HG02981 (cell line): ENCODE measurements around the gene RASA3.

Experiments
- ATAC-seq: cut with Tn5 transposase; IDR thresholded peaks from one replicate; pipeline ENCODE4 v1.9.1; 2021; ENCODE audit warnings: mild to moderate bottlenecking, moderate library complexity; ENCODE audit not compliant: unreplicated experiment

Gene RASA3

GRCh38 chr13:113962975-113963374 lies 169.4 kb downstream of the RASA3 start:
- ATAC-seq, result no peak

DNA sequence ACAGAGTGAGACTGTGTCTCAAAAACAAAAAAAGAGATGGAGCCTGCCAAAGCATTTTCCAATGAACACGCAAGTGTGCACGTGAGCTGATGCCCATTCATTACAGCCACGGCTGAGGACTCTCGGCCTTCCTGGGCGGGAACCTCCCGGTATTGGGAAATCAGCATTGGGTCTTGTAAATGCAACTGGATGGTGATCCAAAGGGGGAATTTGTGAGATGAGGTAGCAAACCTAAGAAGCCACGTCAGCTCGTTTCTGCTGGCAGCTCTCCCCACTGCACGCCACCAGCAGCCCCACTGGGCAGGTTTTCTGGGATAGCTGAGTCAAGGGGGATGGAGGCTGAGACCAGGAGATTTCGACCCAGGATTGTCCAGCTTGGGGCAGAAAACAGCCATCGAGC lies 170.0 kb downstream of the RASA3 start:
- no peak for ATAC-seq

DNA sequence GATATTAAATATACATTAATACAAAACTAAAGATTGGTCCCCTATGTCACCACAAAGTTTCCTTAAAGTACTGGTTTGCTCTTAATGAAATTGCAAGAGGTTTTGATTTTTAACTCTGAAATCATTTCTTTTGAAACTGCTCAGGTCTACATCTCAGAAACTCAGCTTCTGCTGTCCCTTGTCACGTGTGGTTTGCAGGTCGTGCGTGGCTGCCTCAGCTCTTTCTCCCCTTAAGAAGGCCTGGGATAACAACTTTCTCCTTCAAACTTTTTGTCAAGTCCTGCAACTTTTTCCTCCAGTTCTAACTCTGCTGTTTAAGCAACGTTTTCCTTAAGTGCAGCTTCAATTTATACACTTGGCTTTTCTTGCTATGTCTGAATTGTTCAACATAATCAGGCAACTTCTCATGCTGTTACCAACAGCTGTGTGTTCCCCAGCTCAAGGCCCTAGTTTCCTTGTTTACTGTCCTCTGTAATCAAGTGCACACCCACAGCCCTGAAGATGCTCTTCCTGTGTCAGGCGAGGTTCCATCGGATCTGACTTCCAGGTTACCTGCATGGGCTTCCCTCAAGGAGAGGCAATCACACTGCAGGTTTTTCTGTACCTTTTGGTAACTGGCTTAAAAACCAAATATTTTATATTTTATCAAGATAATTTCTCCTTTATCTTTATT lies 172.0 kb downstream of the RASA3 start:
- ATAC-seq, result no peak

GRCh38 chr13:113959198-113959597 lies 173.2 kb downstream of the RASA3 start:
- ATAC-seq, result no peak

DNA sequence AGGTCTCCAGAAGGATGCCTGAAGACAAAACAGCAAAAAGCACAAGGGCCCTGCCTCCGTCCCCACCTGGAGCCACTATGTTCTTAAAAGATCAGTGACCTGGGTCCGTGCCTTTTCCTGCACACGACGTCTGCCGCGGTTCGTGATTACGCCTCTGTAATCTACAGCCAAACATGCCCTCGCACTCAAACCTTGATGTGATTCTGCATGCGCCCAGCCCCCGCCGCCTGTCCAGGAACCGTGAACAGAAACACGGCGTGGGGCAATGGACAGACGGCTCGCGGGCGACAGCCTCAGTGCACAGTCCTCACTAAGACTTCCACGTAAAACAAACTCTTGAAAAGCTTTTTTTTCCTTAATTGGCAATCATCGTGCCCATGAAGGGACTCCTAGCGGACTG lies 174.1 kb downstream of the RASA3 start:
- ATAC-seq, result no peak

DNA sequence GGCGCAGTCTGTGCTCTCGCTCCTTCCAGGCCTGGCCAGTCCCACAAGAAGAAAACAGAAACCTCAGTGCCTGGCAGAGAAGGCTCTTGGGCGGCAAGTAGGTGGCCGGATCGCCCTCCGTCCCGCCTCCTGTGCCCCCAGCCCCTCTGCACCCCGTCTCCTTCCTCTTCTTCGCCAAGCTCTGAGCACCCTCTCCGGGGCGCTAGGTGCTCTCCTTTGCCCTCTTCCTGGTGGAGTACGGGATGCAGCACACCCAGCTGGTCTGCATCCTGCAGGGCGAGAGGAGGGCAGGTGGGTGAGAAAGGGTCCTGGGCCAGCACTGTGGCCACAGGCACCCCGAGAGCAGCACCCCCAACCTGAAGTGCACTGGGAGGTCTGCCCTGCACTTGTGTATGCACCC lies 175.9 kb downstream of the RASA3 start:
- no peak for ATAC-seq

DNA sequence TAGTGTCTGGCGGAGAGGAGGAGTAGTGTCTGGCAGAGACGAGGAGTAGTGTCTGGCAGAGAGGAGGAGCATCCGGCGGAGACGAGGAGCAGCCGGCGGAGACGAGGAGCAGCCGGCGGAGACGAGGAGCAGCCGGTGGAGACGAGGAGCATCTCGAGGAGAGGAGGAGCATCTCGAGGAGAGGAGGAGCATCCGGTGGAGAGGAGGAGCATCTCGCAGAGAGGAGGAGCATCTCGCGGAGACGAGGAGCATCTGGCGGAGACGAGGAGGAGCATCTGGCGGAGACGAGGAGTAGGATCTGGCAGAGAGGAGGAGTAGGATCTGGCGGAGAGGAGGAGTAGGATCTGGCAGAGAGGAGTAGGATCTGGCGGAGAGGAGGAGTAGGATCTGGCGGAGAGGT lies 176.7 kb downstream of the RASA3 start:
- no peak for ATAC-seq

- ATAC-seq, result no peak
Observed at GRCh38 chr13:113955235-113955634, 177.2 kb downstream of the RASA3 start.

DNA sequence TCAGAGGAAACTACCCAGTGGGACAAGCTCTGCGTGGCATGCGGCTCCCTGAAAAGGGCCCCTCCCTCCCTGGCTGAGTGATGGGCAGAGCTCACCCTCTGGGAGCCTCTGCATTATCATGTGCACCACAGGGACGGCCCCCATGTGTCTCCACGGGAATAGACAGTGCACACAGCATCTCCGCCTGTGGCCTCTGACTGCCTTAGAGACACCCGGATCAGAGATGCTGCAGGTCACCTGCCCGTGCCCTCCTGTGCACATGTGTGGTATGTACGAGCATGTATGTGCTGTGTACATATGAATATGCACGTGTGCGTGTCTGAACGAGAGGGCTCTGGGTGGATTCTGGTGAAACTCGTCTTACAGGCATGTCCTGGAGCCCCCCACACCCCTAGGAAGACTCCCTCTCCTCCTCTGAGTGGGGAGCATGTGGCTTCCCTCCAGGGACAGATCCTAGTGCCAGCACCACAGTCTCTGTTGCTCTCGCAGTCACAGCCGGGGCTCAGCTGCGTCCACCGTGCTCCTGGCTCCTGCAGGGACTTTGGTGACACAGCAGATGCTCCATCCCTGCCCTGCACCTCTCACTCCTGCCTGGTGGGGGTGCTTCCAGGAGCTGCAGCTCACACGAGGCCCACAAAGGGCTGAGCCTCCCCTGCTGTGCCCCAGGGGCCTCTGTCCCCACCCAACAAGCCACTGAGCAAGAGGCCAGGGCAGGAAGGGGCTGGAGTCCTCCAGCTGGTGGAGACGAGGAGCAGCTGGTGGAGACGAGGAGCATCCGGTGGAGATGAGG lies 178.2 kb downstream of the RASA3 start:
- ATAC-seq, result no peak

DNA sequence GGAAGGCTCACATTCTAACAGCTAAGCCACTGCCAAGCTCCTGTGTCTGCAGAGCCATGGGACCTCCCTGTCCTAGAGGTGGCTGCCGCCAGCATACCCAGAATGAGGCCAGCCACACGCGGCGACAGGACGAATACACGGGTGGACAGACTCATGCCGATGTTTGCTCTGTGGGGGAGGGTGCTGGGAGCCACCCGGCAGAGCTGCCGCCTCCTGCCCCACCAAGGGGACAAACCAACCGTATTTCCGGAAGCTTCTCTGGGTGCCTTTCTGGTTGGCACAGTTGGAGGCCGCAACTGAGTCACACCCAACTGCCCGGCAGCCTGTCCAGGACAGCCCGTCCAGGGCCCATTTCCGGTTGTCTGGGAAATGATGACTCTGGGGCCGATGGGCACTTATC lies 178.9 kb downstream of the RASA3 start:
- no peak for ATAC-seq

DNA sequence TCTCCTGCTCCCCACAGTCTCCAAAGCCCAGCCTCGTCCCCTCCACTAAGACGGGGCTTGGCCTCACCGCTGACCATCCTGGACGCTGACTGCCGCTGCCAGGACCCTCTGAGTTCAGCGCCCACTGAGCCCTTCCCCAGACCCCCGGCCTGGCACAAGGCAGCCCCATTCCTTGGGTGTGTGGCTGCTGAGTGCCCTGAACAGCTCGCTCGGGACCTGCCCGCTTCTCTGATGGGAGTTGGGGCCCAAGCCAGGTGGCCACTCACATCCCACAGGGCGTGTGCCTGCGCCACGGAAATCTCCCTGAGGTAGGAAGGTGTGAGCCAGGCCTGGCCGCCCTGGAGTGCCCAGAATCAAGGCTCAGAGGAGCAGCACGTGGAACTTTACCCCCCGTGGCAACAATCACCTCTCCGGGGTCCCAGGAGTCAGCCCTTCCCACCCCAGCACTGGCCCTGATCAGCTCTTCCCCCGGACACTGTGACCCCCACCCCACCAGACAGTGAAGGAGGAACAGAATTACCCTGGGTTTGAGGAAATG lies 179.4 kb downstream of the RASA3 start:
- ATAC-seq, result no peak

- ATAC-seq, result no peak
Observed at GRCh38 chr13:113952151-113952982, 180.1 kb downstream of the RASA3 start.

DNA sequence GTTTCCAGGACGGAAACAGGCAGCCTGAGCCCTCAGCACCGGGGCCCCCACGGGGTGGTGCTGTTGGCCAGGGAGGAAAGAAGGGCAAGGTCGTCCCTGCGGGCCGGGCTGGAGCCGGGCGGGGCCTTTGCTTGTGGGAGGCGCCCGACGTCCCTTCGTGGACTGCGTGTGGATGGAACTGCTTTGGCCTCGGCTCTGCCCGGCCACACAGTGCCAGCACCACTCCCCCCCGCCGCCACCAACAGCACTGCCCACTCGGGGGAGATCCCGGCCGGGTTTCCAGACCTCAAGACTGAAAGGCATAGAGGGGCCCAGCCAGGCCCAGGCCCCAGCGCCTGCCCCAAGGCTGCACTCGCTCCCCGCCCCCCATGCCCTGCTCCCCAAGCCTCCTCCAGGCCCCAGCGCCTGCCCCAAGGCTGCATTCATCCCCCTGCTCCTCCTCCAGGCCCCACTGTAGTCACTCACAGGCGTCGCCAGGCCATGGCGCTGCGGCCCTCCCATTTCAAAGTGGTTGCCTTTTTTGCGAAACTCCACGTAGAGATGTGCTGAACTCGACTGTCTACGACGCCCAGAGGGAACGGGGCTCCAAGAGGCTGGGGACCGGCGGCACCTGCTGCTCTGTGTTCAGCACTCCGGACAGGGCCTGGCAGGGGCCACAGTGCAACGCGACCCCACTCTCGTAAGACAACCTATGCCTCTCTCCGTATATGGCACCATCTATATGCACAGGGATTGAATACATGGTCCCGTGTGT lies 181.0 kb downstream of the RASA3 start:
- ATAC-seq, result peak; percentile 76

- ATAC-seq, result no peak
Observed at GRCh38 chr13:113950451-113951245, 181.8 kb downstream of the RASA3 start.

- ATAC-seq, result no peak
Observed at GRCh38 chr13:113949546-113949945, 182.9 kb downstream of the RASA3 start.

DNA sequence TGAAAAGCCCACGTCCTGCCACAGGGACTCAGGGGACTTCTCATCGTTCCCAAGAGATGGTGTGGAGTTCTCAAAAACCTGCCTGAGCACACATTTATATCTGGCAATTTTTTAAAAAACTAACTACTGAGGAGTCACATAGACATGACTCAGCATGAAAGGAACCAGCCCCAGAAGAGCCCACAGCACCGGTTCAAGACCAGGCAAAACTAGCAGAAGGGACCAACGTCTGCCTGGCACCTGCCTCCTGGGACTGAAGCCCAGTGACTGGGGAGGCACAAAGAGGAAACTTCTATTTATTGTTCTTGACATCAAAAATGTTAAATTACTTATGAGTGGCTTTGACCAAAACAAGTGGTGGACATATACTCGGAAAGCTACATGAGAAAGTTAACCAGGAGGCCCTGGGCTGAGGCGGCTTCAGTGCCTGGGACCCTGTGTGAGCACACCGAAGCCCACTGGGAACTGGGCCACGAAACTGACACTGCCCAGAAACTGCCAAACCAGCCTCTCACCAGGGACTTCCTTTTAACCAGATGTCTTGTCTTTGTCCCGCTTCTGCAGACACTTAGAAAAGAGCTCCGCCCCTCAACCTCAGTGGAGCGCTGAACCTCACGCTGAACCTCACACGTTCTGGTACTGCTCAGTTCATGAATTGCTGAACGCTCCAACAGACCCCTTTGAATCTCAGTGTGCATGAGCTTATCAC lies 184.2 kb downstream of the RASA3 start:
- no peak for ATAC-seq

- ATAC-seq, result no peak
Observed at GRCh38 chr13:113947311-113948033, 185.0 kb downstream of the RASA3 start.

- no peak for ATAC-seq
Observed at GRCh38 chr13:113946409-113947181, 185.8 kb downstream of the RASA3 start.
